Endothelial cell of umbilical vein (primary cell): Measurements from ENCODE around the gene FBXO34. TPM values are rescaled to one million over a fixed set of nuclear protein-coding genes. Genes with fewer than 3 reads are reported as not detected.

ENCODE experiments used
- BruUV-seq: library from RNA; stranded (reverse); fragments of 400-500 nt; replicated peaks from 2 replicates; lab custom pipeline; 2021; lab: Mats Ljungman, UMichigan
- CTCF ChIA-PET: fragments of 300-600, 350-600 bp; sonication (Branson Sonifier 250); formaldehyde crosslinking; loops from one replicate; lab custom pipeline; 2021; ENCODE audit warnings: antibody characterized with exemption, inconsistent platforms; lab: Charles Lee
- POLR2A ChIA-PET: fragments of 300-600, 350-600 bp; sonication (Branson Sonifier 250); formaldehyde crosslinking; loops from one replicate; lab custom pipeline; 2021; ENCODE audit warnings: antibody characterized with exemption, inconsistent platforms; lab: Charles Lee
- DNase-seq: peaks from one replicate; pipeline ENCODE4 v3.0.0-alpha.2; 2011; ENCODE audit warnings: low read depth, low spot score
- FAIRE-seq: peaks from 2 replicates; lab custom pipeline; 2011; peaks lifted over from hg19 to GRCh38; lab: Jason Lieb, UNC
- H2AFZ ChIP-seq: 2 replicates; pipeline ENCODE4 v1.6.0; 2012; ENCODE audit warnings: low read depth, low read length, control low read depth, inconsistent platforms
- H3K27ac ChIP-seq: 2 replicates; pipeline ENCODE4 v1.5.1; 2011; ENCODE audit warnings: low read depth, mild to moderate bottlenecking, control low read depth, low read length, moderate library complexity; ENCODE audit not compliant: insufficient read depth
- H3K27me3 ChIP-seq, 2 experiments: 2 replicates each; pipeline versions ENCODE4 v1.6.0 to v1.6.1; 2011; ENCODE audit warnings: low read length in 2 of 2, mixed read lengths in 1 of 2; ENCODE audit not compliant: control insufficient read depth in 2 of 2, insufficient read depth in 2 of 2
- H3K36me3 ChIP-seq, 2 experiments: 2 replicates in 1 of 2; 3 replicates in 1 of 2; pipeline ENCODE4 v1.5.1; 2011; ENCODE audit warnings: low read length in 2 of 2, mild to moderate bottlenecking in 1 of 2, moderate library complexity in 1 of 2; ENCODE audit not compliant: control insufficient read depth in 2 of 2, insufficient read depth in 2 of 2; ENCODE audit errors: extremely low read depth in 1 of 2
- H3K4me1 ChIP-seq: 3 replicates; pipeline ENCODE4 v1.5.1; 2011; ENCODE audit warnings: mild to moderate bottlenecking, low read length; ENCODE audit not compliant: control insufficient read depth, insufficient read depth; ENCODE audit errors: extremely low read depth
- H3K4me2 ChIP-seq: 2 replicates; pipeline ENCODE4 v1.6.1; 2011; ENCODE audit warnings: low read length, control low read depth, mixed read lengths; ENCODE audit not compliant: insufficient read depth
- H3K4me3 ChIP-seq, 3 experiments: fragments of 200-600 bp in 1 of 3; sonication (generic), shearing (Covaris generic) in 1 of 3; replicated peaks in 1 of 3; 2 replicates each; pipeline ENCODE4 v1.5.1; 2011 to 2016; ENCODE audit warnings: control low read depth in 3 of 3, low read length in 3 of 3, mild to moderate bottlenecking in 2 of 3, inconsistent platforms in 1 of 3, low read depth in 1 of 3, moderate library complexity in 1 of 3; ENCODE audit not compliant: insufficient read depth in 1 of 3
- H3K79me2 ChIP-seq: 2 replicates; pipeline ENCODE4 v1.6.0; 2012; ENCODE audit warnings: low read length, inconsistent platforms; ENCODE audit not compliant: control insufficient read depth, insufficient read depth
- H3K9ac ChIP-seq: replicated peaks from 2 replicates; pipeline ENCODE3; 2011; ENCODE audit warnings: low read length, control low read depth; ENCODE audit not compliant: insufficient read depth; ENCODE audit errors: extremely low read depth
- H3K9me1 ChIP-seq: replicated peaks from 3 replicates; pipeline ENCODE4 v1.6.0; 2011; ENCODE audit warnings: mild to moderate bottlenecking, low read length; ENCODE audit not compliant: control insufficient read depth, insufficient read depth; ENCODE audit errors: extremely low read depth
- H3K9me3 ChIP-seq: replicated peaks from 2 replicates; pipeline ENCODE4 v1.5.1; 2012; ENCODE audit warnings: low read length, inconsistent platforms; ENCODE audit not compliant: control insufficient read depth, insufficient read depth
- H4K20me1 ChIP-seq: replicated peaks from 2 replicates; pipeline ENCODE3; 2011; ENCODE audit warnings: mild to moderate bottlenecking, low read length; ENCODE audit not compliant: control insufficient read depth, insufficient read depth; ENCODE audit errors: extremely low read depth
- CTCF ChIP-seq, 2 donors: IDR thresholded peaks; 1 replicate in 1 of 2; 2 replicates in 1 of 2; pipeline ENCODE4 v1.5.1; 2011; ENCODE audit warnings: low read length in 2 of 2, mild to moderate bottlenecking in 2 of 2, moderate library complexity in 2 of 2, control low read depth in 1 of 2, inconsistent platforms in 1 of 2, low read depth in 1 of 2; ENCODE audit not compliant: insufficient read depth in 1 of 2; ENCODE audit errors: extremely low read depth in 1 of 2
- EZH2 ChIP-seq: IDR thresholded peaks from 2 replicates; pipeline ENCODE4 v1.6.1; 2012; ENCODE audit warnings: borderline replicate concordance, low read depth, mild to moderate bottlenecking, moderate library complexity, low read length, inconsistent platforms; ENCODE audit not compliant: severe bottlenecking
- FOS ChIP-seq: IDR thresholded peaks from 2 replicates; pipeline ENCODE4 v1.6.1; 2011; ENCODE audit warnings: mild to moderate bottlenecking, low read length, moderate library complexity, borderline replicate concordance; ENCODE audit not compliant: insufficient read depth
- GATA2 ChIP-seq: IDR thresholded peaks from 2 replicates; pipeline ENCODE4 v1.7.0; 2011; ENCODE audit warnings: low read depth, mild to moderate bottlenecking, moderate library complexity, mixed read lengths, low read length; ENCODE audit not compliant: insufficient read length, insufficient read depth
- JUN ChIP-seq: IDR thresholded peaks from 2 replicates; pipeline ENCODE4 v1.6.1; 2011; ENCODE audit warnings: borderline replicate concordance, low read depth; ENCODE audit not compliant: insufficient read length, insufficient read depth
- MAX ChIP-seq: IDR thresholded peaks from 2 replicates; pipeline ENCODE4 v1.6.1; 2011; ENCODE audit not compliant: insufficient read depth, insufficient read length
- MYC ChIP-seq: IDR thresholded peaks from one replicate; pipeline ENCODE4 v1.6.1; 2011; ENCODE audit warnings: mild to moderate bottlenecking, low read depth, low read length
- POLR2A ChIP-seq: IDR thresholded peaks from 2 replicates; pipeline ENCODE4 v1.6.1; 2012; ENCODE audit warnings: low read depth, mild to moderate bottlenecking, control low read depth, low read length
- POLR2AphosphoS5 ChIP-seq: IDR thresholded peaks from 2 replicates; pipeline ENCODE4 v1.6.1; 2012; ENCODE audit warnings: low read depth, mild to moderate bottlenecking, control low read depth, low read length, moderate library complexity; ENCODE audit not compliant: insufficient read depth
- dilution Hi-C: fragments of 300-500 bp; cut with MboI; formaldehyde crosslinking; loops from one replicate; pipeline ENCODE4 v1.15.0; 2019; ENCODE audit warnings: low sequenced_read_pairs; ENCODE audit not compliant: extremely low pct_ligation_motif_present
- intact Hi-C: fragments of 100-400 bp; cut with micrococcal nuclease; formaldehyde crosslinking; loops from one replicate; pipeline ENCODE4 v1.10.0; 2022
- polyA plus RNA-seq, 4 experiments: library from polyadenylated mRNA; depleted of rRNA in 3 of 4; stranded (reverse) in 3 of 4; unstranded in 1 of 4; fragments of >200 nt; gene quantifications; 2 replicates each; pipeline versions ENCODE4 v1.2.1 to v1.2.3, GENCODE V29; 2011 to 2012; ENCODE audit warnings: missing spikeins in 1 of 4
- total RNA-seq: library from RNA; stranded (reverse); gene quantifications from 2 replicates; pipeline ENCODE4 v1.2.3, GENCODE V29; 2021

FBXO34 gene
- total and polyA plus RNA-seq, 2 donors (not counting 3 experiments of a cell fraction or from before 2014, with no cell fraction given), result 8.5 to 14.2 TPM

GRCh38 chr14:55271572-55272298, 514 bp downstream of the FBXO34 start:
- no TSS peak for BruUV-seq
- H2AFZ ChIP-seq, result peak overlapping the region; percentile 96
- no peaks in the 10 kb centered on the region for H3K9me1 ChIP-seq
- peak overlapping the region; percentile 85 to 99 (median 98) for H3K4me3 ChIP-seq
- no peaks in the 10 kb centered on the region for H3K27me3 ChIP-seq
- TF ChIP-seq EZH2 (no peak), JUN (no peak), FOS (no peak), MYC (no peak), GATA2 (no peak), MAX (no peak), CTCF (IDR thresholded peaks at IDR 0.05; ENCODE audit: extremely low read depth in 1 of 2, insufficient read depth in 1 of 2, low read depth in 1 of 2, low read length in 2 of 2) (no peak), POLR2A (no peak), POLR2AphosphoS5 (no peak)
- CTCF ChIA-PET, result interaction anchor here (0.8 to 5.5 kb wide), 8 partner anchors 10 to 157 kb away, joined by 3 to 71 read pairs (median 3); no protein-coding TSS in a partner anchor
- peak; percentile 79 for DNase-seq
- H3K79me2 ChIP-seq, result peaks cover 41% of the 10 kb centered on the region
- intact Hi-C loops, result loop anchor here (1.0 to 5.0 kb wide), 8 partner anchors 26 to 1216 kb away; partner anchors contain the start of genes ATG14 and KTN1
- FAIRE-seq, result peak; percentile 73
- H3K4me1 ChIP-seq, result peaks cover 25% of the 10 kb centered on the region
- peak overlapping the region; percentile 98 for H3K9ac ChIP-seq
- POLR2A ChIA-PET, result no interaction called here
- H4K20me1 ChIP-seq, result peaks cover 3% of the 10 kb centered on the region
- dilution Hi-C loops, result no loop called here
- H3K27ac ChIP-seq, result peak overlapping the region; percentile 88
- H3K4me2 ChIP-seq, result peak overlapping the region; percentile 98
- no peaks in the 10 kb centered on the region for H3K36me3 ChIP-seq
- H3K9me3 ChIP-seq, result no peaks in the 10 kb centered on the region
